Brain microvascular endothelial cell (primary cell): ENCODE data around the gene NELFB.

ENCODE experiments used
- DNase-seq: peaks from one replicate; pipeline ENCODE4 v3.0.0-alpha.2; 2020
- H3K27ac ChIP-seq: fragments of 250-450 bp; sonication (Bioruptor Pico); 2 replicates; pipeline ENCODE4 v1.5.1; 2020; ENCODE audit warnings: mild to moderate bottlenecking, moderate library complexity
- H3K27me3 ChIP-seq: fragments of 250-450 bp; sonication (Bioruptor Pico); replicated peaks from 2 replicates; pipeline ENCODE4 v1.5.1; 2020; ENCODE audit warnings: mild to moderate bottlenecking
- H3K36me3 ChIP-seq: fragments of 250-450 bp; sonication (Bioruptor Pico); replicated peaks from 2 replicates; pipeline ENCODE4 v1.5.1; 2020; ENCODE audit warnings: mild to moderate bottlenecking
- H3K4me3 ChIP-seq: 2 replicates; pipeline ENCODE4 v1.5.1; 2011; ENCODE audit warnings: low read depth, mild to moderate bottlenecking, control low read depth, low read length, moderate library complexity
- CTCF ChIP-seq: IDR thresholded peaks from 2 replicates; pipeline ENCODE4 v1.5.1; 2011; ENCODE audit warnings: low read depth, mild to moderate bottlenecking, moderate library complexity, low read length, control low read depth, inconsistent platforms; ENCODE audit errors: missing control alignments
- in situ Hi-C: cut with HindIII; loops from 2 replicates; pipeline ENCODE4 v1.10.0; 2017; ENCODE audit warnings: low sequenced_read_pairs, low pct_ligation_motif_present

Gene NELFB

GRCh38 chr9:137305060-137305797 is 50.1 kb downstream of the NELFB start:
- TF ChIP-seq CTCF = peak; percentile 57
- peak overlapping the region; percentile 65 for H3K27ac ChIP-seq
- H3K27me3 ChIP-seq = no peaks in the 10 kb centered on the region
- H3K4me3 ChIP-seq = no peak overlapping the region
- DNase-seq = peak; percentile 54
- in situ Hi-C loops = no loop called here
- H3K36me3 ChIP-seq = no peaks in the 10 kb centered on the region

- H3K36me3 ChIP-seq = no peaks in the 10 kb centered on the region
- no peak for DNase-seq
- no peak overlapping the region for H3K27ac ChIP-seq
- no peak for TF ChIP-seq CTCF
- H3K27me3 ChIP-seq = no peaks in the 10 kb centered on the region
- in situ Hi-C loops = no loop called here
- no peak overlapping the region for H3K4me3 ChIP-seq
Measured at GRCh38 chr9:137305798-137306065, 50.6 kb downstream of the NELFB start.

- Histone ChIP-seq H3K4me3 (no peak overlapping the region), H3K27ac (no peak overlapping the region), H3K27me3 (no peaks in the 10 kb centered on the region), H3K36me3 (no peaks in the 10 kb centered on the region)
- no peak for TF ChIP-seq CTCF
- DNase-seq = no peak
- in situ Hi-C loops = no loop called here
Measured at GRCh38 chr9:137306066-137306849, 51.1 kb downstream of the NELFB start.

GRCh38 chr9:137306850-137307254 is 51.7 kb downstream of the NELFB start:
- Histone ChIP-seq H3K27ac (no peak overlapping the region), H3K36me3 (no peaks in the 10 kb centered on the region), H3K27me3 (no peaks in the 10 kb centered on the region), H3K4me3 (no peak overlapping the region)
- DNase-seq = no peak
- TF ChIP-seq CTCF = no peak
- in situ Hi-C loops = no loop called here

- TF ChIP-seq CTCF = no peak
- no peak overlapping the region for H3K27ac ChIP-seq
- H3K27me3 ChIP-seq = no peaks in the 10 kb centered on the region
- in situ Hi-C loops = no loop called here
- no peak overlapping the region for H3K4me3 ChIP-seq
- DNase-seq = no peak
- H3K36me3 ChIP-seq = no peaks in the 10 kb centered on the region
Measured at GRCh38 chr9:137307255-137308056, 52.3 kb downstream of the NELFB start.
